Measurements from ENCODE around the gene CLEC16A. TPM values are rescaled to one million over a fixed set of nuclear protein-coding genes. Genes with fewer than 3 reads are reported as not detected.

CLEC16A gene
- total RNA-seq, 4 donors from 2014 or later, result 19.9 to 38.3 (median 35.0) TPM

GRCh38 chr16:11173426-11173825, 229.1 kb downstream of the CLEC16A start:
- Histone ChIP-seq H3K27me3 (no peaks in the 10 kb centered on the region), H3K27ac (no peak overlapping the region), H3K9me3 (no peaks in the 10 kb centered on the region), H3K4me3 (no peak overlapping the region), H3K4me1 (peaks cover 0 to 6% (median 0%) of the 10 kb centered on the region in 3 donors), H3K36me3 (peaks cover 0 to 37% of the 10 kb centered on the region in 2 donors)
- no peak for TF ChIP-seq CTCF (IDR thresholded peaks at IDR 0.05)
- TF ChIP-seq POLR2AphosphoS5 (IDR thresholded peaks at IDR 0.05), result no peak
- ATAC-seq, result no peak
- 94% methylated on average over 14 of the region's 15 CpGs; no CpG with 5 or more reads in 1 of the 2 donors for WGBS, 2 donors (ENCODE audit: low coverage in 1 of 2)

GRCh38 chr16:11174141-11174540, 229.8 kb downstream of the CLEC16A start:
- TF ChIP-seq CTCF (IDR thresholded peaks at IDR 0.05) (no peak), POLR2A (IDR thresholded peaks at IDR 0.05) (no peak)
- H3K36me3 ChIP-seq, result peaks cover 0 to 37% of the 10 kb centered on the region in 2 donors
- WGBS, 2 donors (ENCODE audit: low coverage in 1 of 2), result 100% methylated on average over 2 to 12 of the region's 26 CpGs
- H3K4me1 ChIP-seq, result peaks cover 0 to 6% (median 0%) of the 10 kb centered on the region in 3 donors
- ATAC-seq, result no peak
- H3K9me3 ChIP-seq, result no peaks in the 10 kb centered on the region
- H3K4me3 ChIP-seq, result no peak overlapping the region
- no peak overlapping the region for H3K27ac ChIP-seq
- no peaks in the 10 kb centered on the region for H3K27me3 ChIP-seq

GRCh38 chr16:11175106-11175786, 230.9 kb downstream of the CLEC16A start:
- no peak overlapping the region for H3K4me3 ChIP-seq
- peaks cover 0 to 12% (median 0%) of the 10 kb centered on the region in 3 donors for H3K4me1 ChIP-seq
- 85 to 86% methylated on average over 2 of the region's 7 CpGs for WGBS, 2 donors (ENCODE audit: low coverage in 1 of 2)
- no peaks in the 10 kb centered on the region for H3K27me3 ChIP-seq
- H3K9me3 ChIP-seq, result no peaks in the 10 kb centered on the region
- no peak overlapping the region for H3K27ac ChIP-seq
- ATAC-seq, result no peak
- TF ChIP-seq EP300 (IDR thresholded peaks at IDR 0.05) (no peak), CTCF (IDR thresholded peaks at IDR 0.05) (no peak), POLR2A (IDR thresholded peaks at IDR 0.05) (no peak), POLR2AphosphoS5 (IDR thresholded peaks at IDR 0.05) (no peak)
- peaks cover 0 to 47% of the 10 kb centered on the region in 2 donors for H3K36me3 ChIP-seq

- TF ChIP-seq CTCF (IDR thresholded peaks at IDR 0.05) (no peak), POLR2A (IDR thresholded peaks at IDR 0.05) (no peak), POLR2AphosphoS5 (IDR thresholded peaks at IDR 0.05) (no peak), EP300 (IDR thresholded peaks at IDR 0.05) (no peak)
- H3K27ac ChIP-seq, result no peak overlapping the region
- H3K27me3 ChIP-seq, result no peaks in the 10 kb centered on the region
- no peaks in the 10 kb centered on the region for H3K9me3 ChIP-seq
- peaks cover 0 to 53% of the 10 kb centered on the region in 2 donors for H3K36me3 ChIP-seq
- H3K4me1 ChIP-seq, result peaks cover 0 to 12% (median 0%) of the 10 kb centered on the region in 3 donors
- 97 to 99% methylated on average over 7 to 11 of the region's 11 CpGs for WGBS, 2 donors (ENCODE audit: low coverage in 1 of 2)
- no peak overlapping the region for H3K4me3 ChIP-seq
- no peak for ATAC-seq
Observed at GRCh38 chr16:11175787-11176341, 231.5 kb downstream of the CLEC16A start.

- H3K4me3 ChIP-seq, result no peak overlapping the region
- 75 to 95% methylated on average over 2 to 5 of the region's 6 CpGs for WGBS, 2 donors (ENCODE audit: low coverage in 1 of 2)
- H3K27ac ChIP-seq, result no peak overlapping the region
- H3K27me3 ChIP-seq, result no peaks in the 10 kb centered on the region
- no peak for ATAC-seq
- H3K9me3 ChIP-seq, result no peaks in the 10 kb centered on the region
- H3K4me1 ChIP-seq, result peaks cover 0 to 22% (median 0%) of the 10 kb centered on the region in 3 donors
- TF ChIP-seq POLR2A (IDR thresholded peaks at IDR 0.05), result no peak
- TF ChIP-seq CTCF (IDR thresholded peaks at IDR 0.05), result no peak
- no peak for TF ChIP-seq EP300 (IDR thresholded peaks at IDR 0.05)
- TF ChIP-seq POLR2AphosphoS5 (IDR thresholded peaks at IDR 0.05), result no peak
- peaks cover 0 to 59% of the 10 kb centered on the region in 2 donors for H3K36me3 ChIP-seq
Observed at GRCh38 chr16:11177578-11178160, 233.3 kb downstream of the CLEC16A start.

Data from gastroesophageal sphincter (tissue), 4 donors.